Tibial nerve (tissue), 4 donors: ENCODE results near the gene TEAD3. TPM values are rescaled to one million over a fixed set of nuclear protein-coding genes. Genes with fewer than 3 reads are reported as not detected.

Source experiments
- DNase-seq, 2 donors: peaks; one replicate each; pipeline ENCODE4 v3.0.0-alpha.2; 2019; ENCODE audit warnings: low spot score in 2 of 2
- H3K27ac ChIP-seq, 4 donors: fragments of 200-600 bp; sonication (generic) in 3 of 4; one replicate each; pipeline ENCODE4 v1.5.1; 2017 to 2019; ENCODE audit warnings: mild to moderate bottlenecking in 1 of 4
- H3K27me3 ChIP-seq, 2 donors: fragments of 200-600 bp; sonication (generic) in 1 of 2; one replicate each; pipeline versions ENCODE4 v1.5.1 to v1.6.0; 2017 to 2019
- H3K36me3 ChIP-seq, 3 donors: fragments of 200-600 bp; sonication (generic); one replicate each; pipeline ENCODE4 v1.5.1; 2018 to 2019
- H3K4me1 ChIP-seq, 4 donors: fragments of 200-600 bp; sonication (generic) in 3 of 4; one replicate each; pipeline ENCODE4 v1.5.1; 2017 to 2019
- H3K4me3 ChIP-seq, 4 donors: fragments of 200-600 bp; sonication (generic) in 3 of 4; one replicate each; pipeline ENCODE4 v1.5.1; 2017 to 2019; ENCODE audit warnings: mild to moderate bottlenecking in 1 of 4, moderate library complexity in 1 of 4
- H3K9me3 ChIP-seq, 4 donors: fragments of 200-600 bp; sonication (generic) in 3 of 4; one replicate each; pipeline ENCODE4 v1.5.1; 2017 to 2019
- CTCF ChIP-seq, 5 experiments: fragments of 200-600 bp in 3 of 5; fragments of 450-650 bp in 2 of 5; sonication (generic) in 3 of 5; IDR thresholded peaks; one replicate each; pipeline ENCODE4 v1.5.1; 2016 to 2019; ENCODE audit warnings: antibody characterized with exemption in 5 of 5, mild to moderate bottlenecking in 3 of 5, moderate library complexity in 2 of 5
- EP300 ChIP-seq, 2 donors: sonication (generic); formaldehyde crosslinking; IDR thresholded peaks; one replicate each; pipeline ENCODE4 v1.6.1; 2017; ENCODE audit warnings: antibody characterized with exemption in 2 of 2, mild to moderate bottlenecking in 1 of 2
- POLR2A ChIP-seq, 2 donors: fragments of 450-650 bp; IDR thresholded peaks; one replicate each; pipeline ENCODE4 v1.6.1; 2017; ENCODE audit warnings: antibody characterized with exemption in 2 of 2, mild to moderate bottlenecking in 2 of 2, moderate library complexity in 2 of 2
- WGBS, 2 donors: methylation state at CpG; one replicate each; pipeline ENCODE4 v1.1.5; 2018; 5-methylcytosine and 5-hydroxymethylcytosine counted together
- total RNA-seq, 4 donors: library from RNA; depleted of rRNA; stranded (reverse); fragments of >200 nt; gene quantifications; one replicate each; pipeline ENCODE4 v1.1.0, GENCODE V29; 2016

Gene TEAD3
- total RNA-seq, 4 donors from 2014 or later, result 9.8 to 20.1 (median 13.6) TPM

GRCh38 chr6:35489995-35490791 is 6.7 kb downstream of the TEAD3 start:
- Histone ChIP-seq H3K36me3 (no peaks in the 10 kb centered on the region), H3K4me3 (peak overlapping the region in 2 of 4 donors; percentile 6 to 29), H3K27ac (peak overlapping the region; percentile 17 to 87 (median 70)), H3K4me1 (peaks cover 0 to 87% (median 31%) of the 10 kb centered on the region in 4 donors), H3K9me3 (no peaks in the 10 kb centered on the region), H3K27me3 (no peaks in the 10 kb centered on the region)
- peak; percentile 39 to 54 for DNase-seq
- TF ChIP-seq EP300 (IDR thresholded peaks at IDR 0.05) (peak in 1 of 2 donors; percentile 17), CTCF (IDR thresholded peaks at IDR 0.05) (no peak)
- WGBS, 2 donors, result 5 to 20% methylated on average over 21 to 27 of the region's 28 CpGs

GRCh38 chr6:35489066-35489465 is 7.8 kb downstream of the TEAD3 start:
- Histone ChIP-seq H3K27me3 (no peaks in the 10 kb centered on the region), H3K36me3 (peaks cover 0 to 8% (median 0%) of the 10 kb centered on the region in 3 donors), H3K9me3 (no peaks in the 10 kb centered on the region), H3K4me3 (no peak overlapping the region), H3K4me1 (peaks cover 0 to 81% (median 23%) of the 10 kb centered on the region in 4 donors), H3K27ac (peak overlapping the region in 3 of 4 donors; percentile 17 to 87 (median 77))
- no peak for DNase-seq
- 94 to 95% methylated on average over 1 of the region's 1 CpG for WGBS, 2 donors
- TF ChIP-seq EP300 (IDR thresholded peaks at IDR 0.05), result no peak
- no peak for TF ChIP-seq CTCF (IDR thresholded peaks at IDR 0.05)
- TF ChIP-seq POLR2A (IDR thresholded peaks at IDR 0.05), result no peak

GRCh38 chr6:35488517-35488862 is 8.4 kb downstream of the TEAD3 start:
- 69 to 77% methylated on average over 9 of the region's 9 CpGs for WGBS, 2 donors
- Histone ChIP-seq H3K36me3 (peaks cover 0 to 9% (median 0%) of the 10 kb centered on the region in 3 donors), H3K9me3 (no peaks in the 10 kb centered on the region), H3K4me3 (no peak overlapping the region), H3K27ac (peak overlapping the region in 3 of 4 donors; percentile 25 to 71 (median 37)), H3K27me3 (no peaks in the 10 kb centered on the region), H3K4me1 (peaks cover 0 to 75% (median 22%) of the 10 kb centered on the region in 4 donors)
- DNase-seq, result no peak
- TF ChIP-seq CTCF (IDR thresholded peaks at IDR 0.05) (no peak), EP300 (IDR thresholded peaks at IDR 0.05) (no peak), POLR2A (IDR thresholded peaks at IDR 0.05) (no peak)

- TF ChIP-seq EP300 (IDR thresholded peaks at IDR 0.05), result no peak
- no peak for TF ChIP-seq POLR2A (IDR thresholded peaks at IDR 0.05)
- no peak for TF ChIP-seq CTCF (IDR thresholded peaks at IDR 0.05)
- DNase-seq, result no peak
- H3K4me3 ChIP-seq, result no peak overlapping the region
These were observed 9.0 kb downstream of the TEAD3 start for GRCh38 chr6:35487658-35488516.

More at GRCh38 chr6:35487658-35488516, 9.0 kb downstream of the TEAD3 start:
- Histone ChIP-seq H3K9me3 (no peaks in the 10 kb centered on the region), H3K27ac (peak overlapping the region in 3 of 4 donors; percentile 25 to 71 (median 37)), H3K27me3 (no peaks in the 10 kb centered on the region), H3K36me3 (peaks cover 0 to 14% (median 0%) of the 10 kb centered on the region in 3 donors), H3K4me1 (peaks cover 0 to 69% (median 22%) of the 10 kb centered on the region in 4 donors)
- WGBS, 2 donors, result 55 to 61% methylated on average over 9 of the region's 9 CpGs
